ENCODE measurements around the gene RGS10.
"Not testable (repeated sequence)": the region's sequence is repeated elsewhere in the genome, so short reads cannot be mapped to it uniquely, and the experiment has no call there.

The RGS10 gene

GRCh38 chr10:119531067-119531466 is 11.5 kb downstream of the RGS10 start:
- H3K9ac ChIP-seq (ENCODE audit: insufficient read length, low read depth), result no peak overlapping the region
- TF ChIP-seq YY1 (IDR thresholded peaks at IDR 0.05; ENCODE audit: insufficient read depth, insufficient read length) (no peak), ZNF274 (IDR thresholded peaks at IDR 0.05; ENCODE audit: low read depth, low read length) (no peak), SUZ12 (IDR thresholded peaks at IDR 0.05; ENCODE audit: extremely low read depth, insufficient read depth, insufficient read length) (no peak)
- H3K27me3 ChIP-seq (ENCODE audit: insufficient read depth, insufficient read length), result no peaks in the 10 kb centered on the region
- no peak for DNase-seq (ENCODE audit: low read depth, low spot score)
- H3K4me1 ChIP-seq (ENCODE audit: insufficient read depth, insufficient read length), result no peaks in the 10 kb centered on the region
- peaks cover 5% of the 10 kb centered on the region for H3K36me3 ChIP-seq (ENCODE audit: insufficient read depth, insufficient read length, low read length)
- H3K9me3 ChIP-seq (ENCODE audit: insufficient read depth, low read length), result no peaks in the 10 kb centered on the region
- no peak overlapping the region for H3K4me3 ChIP-seq (ENCODE audit: insufficient read length, low read depth)

GRCh38 chr10:119528663-119529237 is 13.8 kb downstream of the RGS10 start:
- DNase-seq (ENCODE audit: low read depth, low spot score); H3K4me1 ChIP-seq (ENCODE audit: insufficient read depth, insufficient read length); H3K9me3 ChIP-seq (ENCODE audit: insufficient read depth, low read length); H3K4me3 ChIP-seq (ENCODE audit: insufficient read length, low read depth); H3K27me3 ChIP-seq (ENCODE audit: insufficient read depth, insufficient read length); H3K9ac ChIP-seq (ENCODE audit: insufficient read length, low read depth): not testable (repeated sequence)
- peaks cover 18% of the 10 kb centered on the region for H3K36me3 ChIP-seq (ENCODE audit: insufficient read depth, insufficient read length, low read length)

GRCh38 chr10:119526621-119527592 is 15.6 kb downstream of the RGS10 start:
- TF ChIP-seq ZNF274 (IDR thresholded peaks at IDR 0.05; ENCODE audit: low read depth, low read length) (no peak), SUZ12 (IDR thresholded peaks at IDR 0.05; ENCODE audit: extremely low read depth, insufficient read depth, insufficient read length) (no peak), YY1 (IDR thresholded peaks at IDR 0.05; ENCODE audit: insufficient read depth, insufficient read length) (no peak)
- H3K4me3 ChIP-seq (ENCODE audit: insufficient read length, low read depth), result no peak overlapping the region

GRCh38 chr10:119526149-119526548 is 16.4 kb downstream of the RGS10 start:
- H3K36me3 ChIP-seq (ENCODE audit: insufficient read depth, insufficient read length, low read length), result peaks cover 21% of the 10 kb centered on the region
- H3K9me3 ChIP-seq (ENCODE audit: insufficient read depth, low read length), result no peaks in the 10 kb centered on the region
- H3K4me1 ChIP-seq (ENCODE audit: insufficient read depth, insufficient read length), result peaks cover 5% of the 10 kb centered on the region
- H3K9ac ChIP-seq (ENCODE audit: insufficient read length, low read depth), result no peak overlapping the region
- no peak for DNase-seq (ENCODE audit: low read depth, low spot score)
- TF ChIP-seq YY1 (IDR thresholded peaks at IDR 0.05; ENCODE audit: insufficient read depth, insufficient read length), result no peak
- TF ChIP-seq SUZ12 (IDR thresholded peaks at IDR 0.05; ENCODE audit: extremely low read depth, insufficient read depth, insufficient read length), result no peak
- no peak for TF ChIP-seq ZNF274 (IDR thresholded peaks at IDR 0.05; ENCODE audit: low read depth, low read length)
- no peaks in the 10 kb centered on the region for H3K27me3 ChIP-seq (ENCODE audit: insufficient read depth, insufficient read length)
- H3K4me3 ChIP-seq (ENCODE audit: insufficient read length, low read depth), result no peak overlapping the region

More at GRCh38 chr10:119526621-119527592, 15.6 kb downstream of the RGS10 start:
- Histone ChIP-seq H3K36me3 (ENCODE audit: insufficient read depth, insufficient read length, low read length) (peaks cover 21% of the 10 kb centered on the region), H3K4me1 (ENCODE audit: insufficient read depth, insufficient read length) (peaks cover 4% of the 10 kb centered on the region), H3K9ac (ENCODE audit: insufficient read length, low read depth) (no peak overlapping the region), H3K27me3 (ENCODE audit: insufficient read depth, insufficient read length) (no peaks in the 10 kb centered on the region), H3K9me3 (ENCODE audit: insufficient read depth, low read length) (no peaks in the 10 kb centered on the region)
- DNase-seq (ENCODE audit: low read depth, low spot score), result no peak

- Histone ChIP-seq H3K36me3 (ENCODE audit: insufficient read depth, insufficient read length, low read length) (peaks cover 21% of the 10 kb centered on the region), H3K9ac (ENCODE audit: insufficient read length, low read depth) (no peak overlapping the region), H3K9me3 (ENCODE audit: insufficient read depth, low read length) (no peaks in the 10 kb centered on the region), H3K4me1 (ENCODE audit: insufficient read depth, insufficient read length) (peaks cover 5% of the 10 kb centered on the region), H3K27me3 (ENCODE audit: insufficient read depth, insufficient read length) (no peaks in the 10 kb centered on the region), H3K4me3 (ENCODE audit: insufficient read length, low read depth) (no peak overlapping the region)
- TF ChIP-seq SUZ12 (IDR thresholded peaks at IDR 0.05; ENCODE audit: extremely low read depth, insufficient read depth, insufficient read length) (no peak), ZNF274 (IDR thresholded peaks at IDR 0.05; ENCODE audit: low read depth, low read length) (no peak), YY1 (IDR thresholded peaks at IDR 0.05; ENCODE audit: insufficient read depth, insufficient read length) (no peak)
- DNase-seq (ENCODE audit: low read depth, low spot score), result no peak
Observed at GRCh38 chr10:119525116-119525515, 17.4 kb downstream of the RGS10 start.

GRCh38 chr10:119524720-119525070 is 17.8 kb downstream of the RGS10 start:
- no peak for TF ChIP-seq ZNF274 (IDR thresholded peaks at IDR 0.05; ENCODE audit: low read depth, low read length)
- TF ChIP-seq YY1 (IDR thresholded peaks at IDR 0.05; ENCODE audit: insufficient read depth, insufficient read length), result no peak
- TF ChIP-seq SUZ12 (IDR thresholded peaks at IDR 0.05; ENCODE audit: extremely low read depth, insufficient read depth, insufficient read length), result no peak
- Histone ChIP-seq H3K4me3 (ENCODE audit: insufficient read length, low read depth) (no peak overlapping the region), H3K27me3 (ENCODE audit: insufficient read depth, insufficient read length) (no peaks in the 10 kb centered on the region), H3K9me3 (ENCODE audit: insufficient read depth, low read length) (no peaks in the 10 kb centered on the region), H3K36me3 (ENCODE audit: insufficient read depth, insufficient read length, low read length) (peaks cover 21% of the 10 kb centered on the region), H3K9ac (ENCODE audit: insufficient read length, low read depth) (no peak overlapping the region), H3K4me1 (ENCODE audit: insufficient read depth, insufficient read length) (peaks cover 5% of the 10 kb centered on the region)
- DNase-seq (ENCODE audit: low read depth, low spot score), result no peak

- Histone ChIP-seq H3K4me3 (ENCODE audit: insufficient read length, low read depth) (no peak overlapping the region), H3K9ac (ENCODE audit: insufficient read length, low read depth) (no peak overlapping the region), H3K36me3 (ENCODE audit: insufficient read depth, insufficient read length, low read length) (peaks cover 21% of the 10 kb centered on the region), H3K27me3 (ENCODE audit: insufficient read depth, insufficient read length) (no peaks in the 10 kb centered on the region), H3K9me3 (ENCODE audit: insufficient read depth, low read length) (no peaks in the 10 kb centered on the region), H3K4me1 (ENCODE audit: insufficient read depth, insufficient read length) (peaks cover 5% of the 10 kb centered on the region)
- TF ChIP-seq SUZ12 (IDR thresholded peaks at IDR 0.05; ENCODE audit: extremely low read depth, insufficient read depth, insufficient read length), result no peak
- no peak for TF ChIP-seq ZNF274 (IDR thresholded peaks at IDR 0.05; ENCODE audit: low read depth, low read length)
- TF ChIP-seq YY1 (IDR thresholded peaks at IDR 0.05; ENCODE audit: insufficient read depth, insufficient read length), result no peak
- DNase-seq (ENCODE audit: low read depth, low spot score), result no peak
Observed at GRCh38 chr10:119523895-119524719, 18.4 kb downstream of the RGS10 start.
